A549 (cell line): ENCODE results near the gene OPHN1. TPM values are rescaled to one million over a fixed set of nuclear protein-coding genes. Genes with fewer than 3 reads are reported as not detected.

Source experiments
- ATAC-seq, 2 experiments: fragments of 200-7000 bp in 1 of 2; fragments of >200 bp in 1 of 2; cut with Nextera tagmentation in 1 of 2; cut with Tn5 transposase in 1 of 2; 3 replicates each; pipeline versions ENCODE4 v1.8.0 to v1.9.1; 2018 to 2020; ENCODE audit warnings: mild to moderate bottlenecking in 1 of 2, moderate library complexity in 1 of 2
- CTCF ChIA-PET: fragments of 300-600 bp; sonication (Branson Sonifier 250); formaldehyde crosslinking; extraction: SDS; loops from one replicate; lab custom pipeline; 2021; ENCODE audit warnings: antibody characterized with exemption, inconsistent platforms; lab: Yijun Ruan, JAX
- POLR2A ChIA-PET: fragments of 350-600 bp; formaldehyde crosslinking; extraction: SDS; loops from one replicate; lab custom pipeline; 2021; ENCODE audit warnings: antibody characterized with exemption, inconsistent platforms; lab: Yijun Ruan, JAX
- DNase-seq, 2 experiments: peaks; one replicate each; pipeline versions ENCODE4 v3.0.0 to v3.0.0-alpha.2; 2011 to 2016; ENCODE audit warnings: low read depth in 1 of 2, low spot score in 1 of 2
- FAIRE-seq: peaks from 2 replicates; lab custom pipeline; 2011; peaks lifted over from hg19 to GRCh38; lab: Jason Lieb, UNC
- H3K27ac ChIP-seq, 2 experiments: fragments of >200 bp; sonication (Bioruptor Twin); formaldehyde crosslinking; 3 replicates each; pipeline ENCODE4 v1.5.1; 2016 to 2017
- H3K4me1 ChIP-seq: fragments of >200 bp; sonication (Bioruptor Twin); formaldehyde crosslinking; 3 replicates; pipeline ENCODE4 v1.6.1; 2016
- H3K4me2 ChIP-seq: fragments of >200 bp; sonication (Bioruptor Twin); formaldehyde crosslinking; 3 replicates; pipeline ENCODE4 v1.6.1; 2016
- H3K4me3 ChIP-seq: fragments of >200 bp; sonication (Bioruptor Twin); formaldehyde crosslinking; 3 replicates; pipeline ENCODE4 v1.5.1; 2016
- H3K9me3 ChIP-seq: fragments of >200 bp; sonication (Bioruptor Twin); formaldehyde crosslinking; 3 replicates; pipeline ENCODE4 v1.6.1; 2016
- CBX2 ChIP-seq: fragments of 200-600 bp; sonication (generic); IDR thresholded peaks from 2 replicates; pipeline ENCODE4 v1.6.1; 2016; ENCODE audit warnings: low read depth, mild to moderate bottlenecking, borderline replicate concordance
- CBX8 ChIP-seq: fragments of 200-600 bp; sonication (generic); IDR thresholded peaks from 2 replicates; pipeline ENCODE4 v1.6.1; 2016
- CHD2 ChIP-seq: fragments of 150-350 bp; IDR thresholded peaks from 2 replicates; pipeline ENCODE4 v1.6.1; 2014; ENCODE audit warnings: low read length; ENCODE audit not compliant: partially characterized antibody
- CHD4 ChIP-seq: fragments of 200-600 bp; sonication (generic); IDR thresholded peaks from 2 replicates; pipeline ENCODE4 v1.6.1; 2016; ENCODE audit warnings: antibody characterized with exemption, mild to moderate bottlenecking, borderline replicate concordance
- CTCF ChIP-seq: fragments of >200 bp; sonication (Bioruptor Twin); formaldehyde crosslinking; IDR thresholded peaks from 3 replicates; pipeline ENCODE4 v1.5.1; 2016
- E2F6 ChIP-seq: IDR thresholded peaks from 2 replicates; pipeline ENCODE4 v1.6.1; 2012; ENCODE audit warnings: low read depth, borderline replicate concordance
- EHF ChIP-seq: fragments of 250-450 bp; sonication (Bioruptor Pico); IDR thresholded peaks from 2 replicates; pipeline ENCODE4 v1.5.0; 2020; ENCODE audit warnings: mild to moderate bottlenecking
- EHMT2 ChIP-seq: fragments of 200-600 bp; sonication (generic); IDR thresholded peaks from 2 replicates; pipeline ENCODE4 v1.6.1; 2016; ENCODE audit warnings: antibody characterized with exemption, low read depth, mild to moderate bottlenecking, moderate library complexity
- FOSB ChIP-seq: fragments of 250-450 bp; sonication (Bioruptor Pico); IDR thresholded peaks from 2 replicates; pipeline ENCODE4 v1.5.0; 2020; ENCODE audit warnings: mild to moderate bottlenecking, moderate library complexity
- FOXS1 ChIP-seq: fragments of 250-450 bp; sonication (Bioruptor Pico); IDR thresholded peaks from 2 replicates; pipeline ENCODE4 v1.5.0; 2020; ENCODE audit warnings: mild to moderate bottlenecking, moderate library complexity
- GATA3 ChIP-seq: IDR thresholded peaks from 2 replicates; pipeline ENCODE4 v1.6.1; 2012; ENCODE audit warnings: borderline replicate concordance
- HOXB13 ChIP-seq: fragments of 250-450 bp; sonication (Bioruptor Pico); IDR thresholded peaks from 2 replicates; pipeline ENCODE4 v1.5.0; 2020; ENCODE audit warnings: low read depth, mild to moderate bottlenecking, moderate library complexity
- HOXB5 ChIP-seq: fragments of 250-450 bp; sonication (Bioruptor Pico); IDR thresholded peaks from 2 replicates; pipeline ENCODE4 v1.5.0; 2020; ENCODE audit warnings: mild to moderate bottlenecking, moderate library complexity
- JUNB ChIP-seq: fragments of >200 bp; sonication (Bioruptor Twin); formaldehyde crosslinking; IDR thresholded peaks from 2 replicates; pipeline ENCODE4 v1.6.1; 2016
- KDM1A ChIP-seq: fragments of 200-600 bp; sonication (generic); IDR thresholded peaks from 2 replicates; pipeline ENCODE4 v1.6.1; 2016; ENCODE audit warnings: low read depth, mild to moderate bottlenecking
- KDM5A ChIP-seq: fragments of 200-600 bp; sonication (generic); IDR thresholded peaks from 2 replicates; pipeline ENCODE4 v1.6.1; 2016; ENCODE audit warnings: antibody characterized with exemption, mild to moderate bottlenecking
- MAFK ChIP-seq: fragments of 450-650 bp; IDR thresholded peaks from 2 replicates; pipeline ENCODE4 v1.6.1; 2014; ENCODE audit not compliant: partially characterized antibody
- MAZ ChIP-seq: fragments of 150-350 bp; IDR thresholded peaks from 2 replicates; pipeline ENCODE4 v1.6.1; 2014; ENCODE audit warnings: antibody characterized with exemption, low read depth, low read length, borderline replicate concordance
- NPAS2 ChIP-seq: fragments of 250-450 bp; sonication (Bioruptor Pico); IDR thresholded peaks from 2 replicates; pipeline ENCODE4 v1.8.0; 2022; ENCODE audit warnings: mild to moderate bottlenecking, moderate library complexity, borderline replicate concordance
- NR3C1 ChIP-seq: fragments of >200 bp; sonication (Bioruptor Twin); formaldehyde crosslinking; IDR thresholded peaks from 3 replicates; pipeline ENCODE4 v1.6.1; 2017
- RAD21 ChIP-seq, 2 experiments: fragments of >200 bp in 1 of 2; sonication (Bioruptor Twin) in 1 of 2; formaldehyde crosslinking in 1 of 2; IDR thresholded peaks in 1 of 2; conservative IDR thresholded peaks in 1 of 2; 2 replicates in 1 of 2; 3 replicates in 1 of 2; pipeline ENCODE4 v1.6.1; 2012 to 2018; ENCODE audit warnings: inconsistent platforms in 1 of 2
- RCOR1 ChIP-seq: fragments of 150-350 bp; IDR thresholded peaks from 2 replicates; pipeline ENCODE4 v1.6.1; 2014; ENCODE audit warnings: antibody characterized with exemption, low read length, low read depth
- REST ChIP-seq: fragments of 200-600 bp; sonication (generic); IDR thresholded peaks from 2 replicates; pipeline ENCODE4 v1.6.1; 2016; ENCODE audit warnings: antibody characterized with exemption, mild to moderate bottlenecking, moderate library complexity
- SMC3 ChIP-seq: fragments of >200 bp; sonication (Bioruptor Twin); formaldehyde crosslinking; IDR thresholded peaks from 3 replicates; pipeline ENCODE4 v1.6.1; 2018; ENCODE audit warnings: inconsistent platforms
- TFCP2L1 ChIP-seq: fragments of 250-450 bp; sonication (Bioruptor Pico); IDR thresholded peaks from 2 replicates; pipeline ENCODE4 v1.5.0; 2021; ENCODE audit warnings: mild to moderate bottlenecking
- USF2 ChIP-seq: fragments of 450-650 bp; IDR thresholded peaks from 2 replicates; pipeline ENCODE4 v1.6.1; 2014; ENCODE audit warnings: antibody characterized with exemption
- ZC3H11A ChIP-seq: fragments of 450-650 bp; IDR thresholded peaks from 2 replicates; pipeline ENCODE4 v1.6.1; 2014; ENCODE audit warnings: antibody characterized with exemption, mild to moderate bottlenecking
- ZSCAN20 ChIP-seq: fragments of 250-450 bp; sonication (Bioruptor Pico); IDR thresholded peaks from 2 replicates; pipeline ENCODE4 v1.8.0; 2022; ENCODE audit warnings: mild to moderate bottlenecking, moderate library complexity
- WGBS: methylation state at CpG from one replicate; pipeline ENCODE4 v1.1.6; 2017; ENCODE audit errors: missing lambda C conversion rate; 5-methylcytosine and 5-hydroxymethylcytosine counted together
- polyA plus RNA-seq, 4 experiments: library from polyadenylated mRNA; depleted of rRNA in 3 of 4; stranded (reverse); fragments of >200 nt; fragmentation: RNase III in 1 of 4; extraction: RNeasy Plus Mini Kit Qiagen cat#74134 plus additional on column Dnase treatment in 1 of 4; gene quantifications; 2 replicates in 3 of 4; 3 replicates in 1 of 4; pipeline ENCODE4 v1.2.3, GENCODE V29; 2011 to 2017

OPHN1 gene
- polyA plus RNA-seq, 2 of the 4 experiments (the other 2 are of a cell fraction): 2.0 to 5.7 TPM

- no peak for TF ChIP-seq E2F6
Observed at GRCh38 chrX:68411729-68412128, 21.6 kb downstream of the OPHN1 start (continued).

- H3K9me3 ChIP-seq: no peaks in the 10 kb centered on the region
- no peak overlapping the region for H3K4me3 ChIP-seq
- no peak for ATAC-seq
- POLR2A ChIA-PET: no interaction called here
- no peak for DNase-seq
- TF ChIP-seq HOXB13 (CRISPR knock-in tag) (no peak), FOSB (CRISPR knock-in tag) (no peak), ZC3H11A (no peak), CHD2 (no peak), MAFK (no peak)
- TF ChIP-seq, all 56 proteins: peak for 0
- no peak for FAIRE-seq
- Histone ChIP-seq H3K27ac (no peak overlapping the region), H3K4me1 (no peaks in the 10 kb centered on the region), H3K4me2 (no peak overlapping the region)
- WGBS: 83% methylated on average over 1 of the region's 1 CpG
- CTCF ChIA-PET: no interaction called here
Observed at GRCh38 chrX:68409194-68409593, 24.1 kb downstream of the OPHN1 start.

GRCh38 chrX:68403522-68403921 is 29.8 kb downstream of the OPHN1 start:
- TF ChIP-seq USF2: no peak
- TF ChIP-seq MAZ: no peak
- no peak for TF ChIP-seq KDM5A
- TF ChIP-seq SMC3: no peak
- no peak for TF ChIP-seq ZSCAN20 (CRISPR knock-in tag)
- no peak for TF ChIP-seq GATA3
- no peak for TF ChIP-seq CTCF
- no peak for TF ChIP-seq ZC3H11A
- no peak for TF ChIP-seq EHF (CRISPR knock-in tag)
- no peak for TF ChIP-seq TFCP2L1
- TF ChIP-seq JUNB: no peak
- no peak for TF ChIP-seq NPAS2 (CRISPR knock-in tag)
- TF ChIP-seq FOXS1 (CRISPR knock-in tag): no peak
- no peak for TF ChIP-seq CBX2
- no peak for TF ChIP-seq HOXB13 (CRISPR knock-in tag)
- TF ChIP-seq, all 56 proteins: peak for 0
- H3K9me3 ChIP-seq: no peaks in the 10 kb centered on the region
- no peak for FAIRE-seq
- DNase-seq: no peak
- no peaks in the 10 kb centered on the region for H3K4me1 ChIP-seq
- WGBS: 85% methylated on average over 6 of the region's 6 CpGs
- no peak for ATAC-seq
- ChIA-PET POLR2A (no interaction called here), CTCF (interaction anchor here (0.6 kb wide), 1 partner anchor 111 kb away, joined by 3 read pairs; no protein-coding TSS in a partner anchor)
- no peak overlapping the region for H3K4me2 ChIP-seq
- no peak overlapping the region for H3K4me3 ChIP-seq
- H3K27ac ChIP-seq: no peak overlapping the region

GRCh38 chrX:68403038-68403437 is 30.3 kb downstream of the OPHN1 start:
- no peak overlapping the region for H3K4me2 ChIP-seq
- 93% methylated on average over 2 of the region's 2 CpGs for WGBS
- ChIA-PET POLR2A (no interaction called here), CTCF (no interaction called here)
- DNase-seq (no peak), ATAC-seq (no peak), FAIRE-seq (no peak)
- H3K4me3 ChIP-seq: no peak overlapping the region
- H3K9me3 ChIP-seq: no peaks in the 10 kb centered on the region
- H3K4me1 ChIP-seq: no peaks in the 10 kb centered on the region
- no peak overlapping the region for H3K27ac ChIP-seq
- TF ChIP-seq EHMT2: no peak
- no peak for TF ChIP-seq CBX8
- TF ChIP-seq REST: no peak
- no peak for TF ChIP-seq MAFK
- no peak for TF ChIP-seq RCOR1
- TF ChIP-seq CHD4: no peak
- TF ChIP-seq KDM1A: no peak
- TF ChIP-seq ZSCAN20 (CRISPR knock-in tag): no peak
- no peak for TF ChIP-seq RAD21 (conservative IDR thresholded peaks at IDR 0.05 in 1 of 2, IDR thresholded peaks at IDR 0.05 in 1 of 2)
- no peak for TF ChIP-seq HOXB5 (CRISPR knock-in tag)
- no peak for TF ChIP-seq ZC3H11A
- TF ChIP-seq NR3C1: no peak
- no peak for TF ChIP-seq JUNB
